ENCODE measurements around the gene KCNK3.

- TF ChIP-seq GATA2 (IDR thresholded peaks at IDR 0.05; ENCODE audit: low read depth, low read length): no peak
- TF ChIP-seq GATA3 (IDR thresholded peaks at IDR 0.05; ENCODE audit: low read depth, low read length): no peak
These were observed 39.9 kb downstream of the KCNK3 start for GRCh38 chr2:26732446-26732845.

Measured in SH-SY5Y (cell line).